SU-DHL-6 (cell line): ENCODE results near the gene GNAT3.

ENCODE experiments used
- H2AFZ ChIP-seq: fragments of 200-600 bp; sonication (generic); 2 replicates; pipeline ENCODE4 v1.6.1; 2014; ENCODE audit warnings: low read depth, mild to moderate bottlenecking, moderate library complexity, mixed read lengths, antibody characterized with exemption, low read length; ENCODE audit not compliant: severe bottlenecking
- H3F3A ChIP-seq: fragments of 200-600 bp; shearing (Covaris generic); 2 replicates; pipeline ENCODE4 v1.6.0; 2016; ENCODE audit warnings: antibody characterized with exemption, mild to moderate bottlenecking; ENCODE audit not compliant: insufficient read depth
- H3K27ac ChIP-seq: fragments of 200-600 bp; sonication (generic); 2 replicates; pipeline ENCODE4 v1.5.1; 2016; ENCODE audit warnings: low read depth, mild to moderate bottlenecking, low read length, moderate library complexity, mixed read lengths
- H3K27me3 ChIP-seq: fragments of 200-600 bp; sonication (generic), shearing (Covaris generic); 2 replicates; pipeline ENCODE4 v1.6.0; 2014; ENCODE audit warnings: mild to moderate bottlenecking, low read length
- H3K36me3 ChIP-seq: fragments of 200-600 bp; sonication (generic); 2 replicates; pipeline ENCODE4 v1.6.1; 2014; ENCODE audit warnings: mild to moderate bottlenecking, low read length, mixed read lengths
- H3K4me2 ChIP-seq: fragments of 300-600, 200-600 bp; shearing (Covaris generic), sonication (generic); 2 replicates; pipeline ENCODE4 v1.6.0; 2014; ENCODE audit warnings: low read length, low read depth, mild to moderate bottlenecking; ENCODE audit not compliant: poor library complexity, severe bottlenecking
- H3K4me3 ChIP-seq: fragments of 200-600 bp; sonication (generic); 2 replicates; pipeline ENCODE4 v1.5.1; 2014; ENCODE audit warnings: antibody characterized with exemption, low read length, mild to moderate bottlenecking, mixed read lengths; ENCODE audit not compliant: insufficient read depth, poor library complexity, severe bottlenecking
- H3K79me2 ChIP-seq: fragments of 200-600 bp; sonication (generic); 2 replicates; pipeline ENCODE4 v1.6.1; 2014; ENCODE audit warnings: mild to moderate bottlenecking, low read length, moderate library complexity; ENCODE audit not compliant: insufficient read depth
- H3K9ac ChIP-seq: fragments of 200-600 bp; sonication (generic); 2 replicates; pipeline ENCODE4 v1.7.0; 2014; ENCODE audit warnings: mild to moderate bottlenecking, low read length
- H3K9me2 ChIP-seq: fragments of 200-600 bp; sonication (generic); replicated peaks from 2 replicates; pipeline ENCODE4 v1.6.1; 2014; ENCODE audit warnings: low read length; ENCODE audit not compliant: insufficient read depth
- H3K9me3 ChIP-seq: fragments of 200-600 bp; sonication (generic); 2 replicates; pipeline ENCODE4 v1.6.1; 2014; ENCODE audit warnings: low read length, mixed read lengths; ENCODE audit not compliant: insufficient read depth
- H4K20me1 ChIP-seq: fragments of 200-600 bp; sonication (generic); 2 replicates; pipeline ENCODE4 v1.6.1; 2014; ENCODE audit warnings: low read depth, mild to moderate bottlenecking, antibody characterized with exemption, low read length, moderate library complexity, mixed read lengths
- EZH2phosphoT487 ChIP-seq: fragments of 200-600 bp; sonication (generic), shearing (Covaris generic); conservative IDR thresholded peaks from 2 replicates; pipeline ENCODE4 v1.6.1; 2018; ENCODE audit warnings: mild to moderate bottlenecking, antibody characterized with exemption, low read length, moderate library complexity, mixed read lengths
- TF ChIP-seq, protein P1 (sequence below): fragments of 200-600 bp; sonication (generic); IDR thresholded peaks from one replicate; pipeline ENCODE4 v1.5.1; 2017; ENCODE audit warnings: antibody characterized with exemption, mild to moderate bottlenecking, low read length, moderate library complexity; ENCODE audit not compliant: insufficient read depth, poor library complexity, severe bottlenecking

GNAT3 gene

DNA sequence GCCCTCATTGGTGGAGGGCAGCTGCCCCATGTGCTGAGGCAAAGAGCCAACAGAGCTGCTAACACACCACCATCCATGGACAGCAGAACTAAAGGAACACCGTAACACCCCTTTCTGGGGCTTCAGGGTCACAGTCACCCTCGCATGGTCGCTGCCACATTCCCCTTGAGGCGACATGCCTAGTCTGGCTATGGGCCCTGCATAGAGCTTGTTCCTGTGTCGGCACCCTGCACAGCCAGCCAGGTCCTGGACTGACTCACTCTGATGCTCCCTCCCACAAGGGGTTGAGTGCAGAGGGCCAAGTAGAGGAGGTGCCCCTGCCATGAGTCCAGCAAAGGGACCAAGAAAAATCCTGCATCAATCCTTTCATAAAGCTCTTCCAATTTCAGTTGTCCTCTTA lies 77.8 kb downstream of the GNAT3 start:
- H3K9me2 ChIP-seq, result no peaks in the 10 kb centered on the region
- H3K4me3 ChIP-seq, result no peak overlapping the region
- H3F3A ChIP-seq, result no peaks in the 10 kb centered on the region
- H2AFZ ChIP-seq, result no peak overlapping the region
- no peak overlapping the region for H3K27ac ChIP-seq
- no peaks in the 10 kb centered on the region for H3K36me3 ChIP-seq
- TF ChIP-seq EZH2phosphoT487, result no peak
- TF ChIP-seq, protein P1, sequence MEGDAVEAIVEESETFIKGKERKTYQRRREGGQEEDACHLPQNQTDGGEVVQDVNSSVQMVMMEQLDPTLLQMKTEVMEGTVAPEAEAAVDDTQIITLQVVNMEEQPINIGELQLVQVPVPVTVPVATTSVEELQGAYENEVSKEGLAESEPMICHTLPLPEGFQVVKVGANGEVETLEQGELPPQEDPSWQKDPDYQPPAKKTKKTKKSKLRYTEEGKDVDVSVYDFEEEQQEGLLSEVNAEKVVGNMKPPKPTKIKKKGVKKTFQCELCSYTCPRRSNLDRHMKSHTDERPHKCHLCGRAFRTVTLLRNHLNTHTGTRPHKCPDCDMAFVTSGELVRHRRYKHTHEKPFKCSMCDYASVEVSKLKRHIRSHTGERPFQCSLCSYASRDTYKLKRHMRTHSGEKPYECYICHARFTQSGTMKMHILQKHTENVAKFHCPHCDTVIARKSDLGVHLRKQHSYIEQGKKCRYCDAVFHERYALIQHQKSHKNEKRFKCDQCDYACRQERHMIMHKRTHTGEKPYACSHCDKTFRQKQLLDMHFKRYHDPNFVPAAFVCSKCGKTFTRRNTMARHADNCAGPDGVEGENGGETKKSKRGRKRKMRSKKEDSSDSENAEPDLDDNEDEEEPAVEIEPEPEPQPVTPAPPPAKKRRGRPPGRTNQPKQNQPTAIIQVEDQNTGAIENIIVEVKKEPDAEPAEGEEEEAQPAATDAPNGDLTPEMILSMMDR, result no peak
- no peaks in the 10 kb centered on the region for H3K79me2 ChIP-seq
- no peak overlapping the region for H3K9ac ChIP-seq
- H3K9me3 ChIP-seq, result no peaks in the 10 kb centered on the region
- no peaks in the 10 kb centered on the region for H3K27me3 ChIP-seq
- H4K20me1 ChIP-seq, result no peaks in the 10 kb centered on the region
- no peak overlapping the region for H3K4me2 ChIP-seq

DNA sequence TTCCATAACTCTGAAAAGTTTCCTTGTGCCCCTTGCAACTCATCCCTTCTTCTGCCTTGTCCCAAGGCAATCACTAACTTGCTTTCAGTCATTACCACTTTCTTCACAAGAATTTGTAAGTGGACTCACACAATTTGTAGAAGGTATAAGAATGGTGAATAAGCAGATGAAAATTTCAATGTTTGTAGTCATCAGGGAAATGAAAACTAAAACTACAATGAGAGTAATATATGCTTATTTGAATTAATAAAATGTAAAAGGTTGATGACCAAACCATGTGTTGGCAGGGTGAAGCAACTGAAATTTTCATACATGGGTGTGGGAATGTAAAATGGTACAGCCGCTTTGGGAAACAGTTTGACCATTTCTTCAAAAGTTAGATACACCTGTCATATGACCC lies 79.7 kb downstream of the GNAT3 start:
- Histone ChIP-seq H3K4me3 (no peak overlapping the region), H3K27ac (no peak overlapping the region), H3K9me2 (no peaks in the 10 kb centered on the region), H3K4me2 (no peak overlapping the region), H3F3A (no peaks in the 10 kb centered on the region), H3K27me3 (no peaks in the 10 kb centered on the region), H3K9me3 (no peaks in the 10 kb centered on the region), H4K20me1 (no peaks in the 10 kb centered on the region), H3K9ac (no peak overlapping the region), H3K36me3 (no peaks in the 10 kb centered on the region), H3K79me2 (no peaks in the 10 kb centered on the region), H2AFZ (no peak overlapping the region)
- no peak for TF ChIP-seq EZH2phosphoT487
- TF ChIP-seq, protein P1, result no peak

DNA sequence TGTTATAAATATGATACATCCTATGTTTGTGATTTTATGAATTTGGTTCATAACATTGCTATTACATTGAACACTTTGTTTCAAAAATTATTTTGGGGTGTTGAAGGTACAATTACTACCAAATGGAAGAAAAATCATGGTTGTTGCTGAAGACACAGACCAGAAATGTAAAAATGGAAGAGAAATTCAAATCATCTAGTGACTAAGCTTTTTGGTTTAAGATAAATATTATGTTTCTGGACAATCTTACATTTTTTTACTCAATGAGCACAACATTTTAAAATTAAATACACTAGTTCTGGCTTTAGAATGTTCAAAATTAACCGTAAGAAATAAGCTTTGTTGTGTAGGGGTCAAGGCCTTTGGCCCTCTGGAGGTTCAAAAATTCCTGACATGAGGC lies 82.7 kb downstream of the GNAT3 start:
- no peak overlapping the region for H3K4me3 ChIP-seq
- no peaks in the 10 kb centered on the region for H4K20me1 ChIP-seq
- H3K9me2 ChIP-seq, result no peaks in the 10 kb centered on the region

More for the DNA sequence above, 82.7 kb downstream of the GNAT3 start:
- H3K79me2 ChIP-seq, result no peaks in the 10 kb centered on the region
- TF ChIP-seq, protein P1, result no peak
- no peaks in the 10 kb centered on the region for H3F3A ChIP-seq
- no peak overlapping the region for H2AFZ ChIP-seq
- H3K27me3 ChIP-seq, result no peaks in the 10 kb centered on the region
- H3K27ac ChIP-seq, result no peak overlapping the region
- no peaks in the 10 kb centered on the region for H3K9me3 ChIP-seq
- H3K9ac ChIP-seq, result no peak overlapping the region
- H3K4me2 ChIP-seq, result no peak overlapping the region
- H3K36me3 ChIP-seq, result no peaks in the 10 kb centered on the region
